Calu3 (cell line): ENCODE measurements around the gene YTHDC2. TPM values are rescaled to one million over a fixed set of nuclear protein-coding genes. Genes with fewer than 3 reads are reported as not detected.
A peak's percentile ranks its signal among the peaks of the same experiment; 100 is the strongest.

Source experiments
- BruUV-seq: library from RNA; stranded (reverse); fragments of 400-500 nt; replicated peaks from 2 replicates; lab custom pipeline; 2021; lab: Mats Ljungman, UMichigan
- CTCF ChIA-PET: fragments of 300-600 bp; sonication (Branson Sonifier 250); formaldehyde crosslinking; loops from one replicate; lab custom pipeline; 2022; ENCODE audit warnings: antibody characterized with exemption; lab: Charles Lee
- DNase-seq: peaks from one replicate; pipeline ENCODE4 v3.0.0; 2022
- H3K27ac Mint-ChIP-seq: one replicate; pipeline ENCODE4 v1.8.0; 2022; ENCODE audit warnings: mixed read lengths; ENCODE audit not compliant: unreplicated experiment
- H3K27me3 Mint-ChIP-seq: one replicate; pipeline ENCODE4 v1.8.0; 2022; ENCODE audit warnings: mixed read lengths; ENCODE audit not compliant: unreplicated experiment
- H3K36me3 Mint-ChIP-seq: one replicate; pipeline ENCODE4 v1.8.0; 2022; ENCODE audit warnings: mild to moderate bottlenecking, moderate library complexity, mixed read lengths; ENCODE audit not compliant: insufficient read depth, unreplicated experiment
- H3K4me1 Mint-ChIP-seq: one replicate; pipeline ENCODE4 v1.8.0; 2022; ENCODE audit warnings: mild to moderate bottlenecking, low read depth, mixed read lengths; ENCODE audit not compliant: unreplicated experiment
- H3K4me3 Mint-ChIP-seq: one replicate; pipeline ENCODE4 v1.8.0; 2022; ENCODE audit warnings: mild to moderate bottlenecking, low read depth, moderate library complexity, mixed read lengths; ENCODE audit not compliant: unreplicated experiment
- H3K9me3 Mint-ChIP-seq: one replicate; pipeline ENCODE4 v1.8.0; 2022; ENCODE audit warnings: low read depth, mixed read lengths; ENCODE audit not compliant: unreplicated experiment
- intact Hi-C: fragments of 100-400 bp; cut with micrococcal nuclease; formaldehyde crosslinking; loops from one replicate; pipeline ENCODE4 v1.10.0; 2022; ENCODE audit not compliant: unreplicated experiment
- total RNA-seq: library from RNA; stranded (reverse); gene quantifications from 2 replicates; pipeline ENCODE4 v1.2.3, GENCODE V29; 2022
- TF ChIP-seq, protein P1 (sequence below): fragments of 200-600 bp; IDR thresholded peaks from one replicate; pipeline ENCODE4 v1.8.0; 2022; ENCODE audit warnings: antibody characterized with exemption; ENCODE audit not compliant: unreplicated experiment

YTHDC2 gene
- total RNA-seq, 1 experiment from 2014 or later, result 31.8 TPM

DNA sequence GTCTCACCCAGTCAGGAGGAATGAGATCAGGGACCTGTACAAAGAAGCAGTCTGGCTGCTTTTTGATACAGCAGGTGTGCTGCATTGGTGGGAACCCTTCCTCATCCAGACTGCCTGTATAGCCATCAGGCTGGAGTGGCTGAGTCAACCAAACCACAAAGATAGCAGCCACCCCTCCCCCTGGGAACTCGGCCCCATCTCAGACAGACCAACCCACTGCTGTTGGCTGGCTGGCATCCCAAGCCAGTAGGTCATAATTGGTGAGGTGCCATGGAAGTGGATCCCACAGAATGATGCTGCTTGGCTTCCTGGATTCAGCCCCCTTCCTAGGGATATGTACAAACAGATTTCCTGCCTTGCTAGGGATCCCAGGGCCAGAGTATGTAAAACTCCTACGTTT, 60.9 kb downstream of the YTHDC2 start:
- TF ChIP-seq, protein P1, sequence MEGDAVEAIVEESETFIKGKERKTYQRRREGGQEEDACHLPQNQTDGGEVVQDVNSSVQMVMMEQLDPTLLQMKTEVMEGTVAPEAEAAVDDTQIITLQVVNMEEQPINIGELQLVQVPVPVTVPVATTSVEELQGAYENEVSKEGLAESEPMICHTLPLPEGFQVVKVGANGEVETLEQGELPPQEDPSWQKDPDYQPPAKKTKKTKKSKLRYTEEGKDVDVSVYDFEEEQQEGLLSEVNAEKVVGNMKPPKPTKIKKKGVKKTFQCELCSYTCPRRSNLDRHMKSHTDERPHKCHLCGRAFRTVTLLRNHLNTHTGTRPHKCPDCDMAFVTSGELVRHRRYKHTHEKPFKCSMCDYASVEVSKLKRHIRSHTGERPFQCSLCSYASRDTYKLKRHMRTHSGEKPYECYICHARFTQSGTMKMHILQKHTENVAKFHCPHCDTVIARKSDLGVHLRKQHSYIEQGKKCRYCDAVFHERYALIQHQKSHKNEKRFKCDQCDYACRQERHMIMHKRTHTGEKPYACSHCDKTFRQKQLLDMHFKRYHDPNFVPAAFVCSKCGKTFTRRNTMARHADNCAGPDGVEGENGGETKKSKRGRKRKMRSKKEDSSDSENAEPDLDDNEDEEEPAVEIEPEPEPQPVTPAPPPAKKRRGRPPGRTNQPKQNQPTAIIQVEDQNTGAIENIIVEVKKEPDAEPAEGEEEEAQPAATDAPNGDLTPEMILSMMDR, result no peak
- Mint-ChIP-seq H3K4me3 (no peak overlapping the region), H3K27me3 (no peaks in the 10 kb centered on the region), H3K27ac (no peak overlapping the region), H3K4me1 (no peaks in the 10 kb centered on the region), H3K9me3 (peaks cover 4% of the 10 kb centered on the region), H3K36me3 (peaks cover 11% of the 10 kb centered on the region)
- BruUV-seq, result no TSS peak
- CTCF ChIA-PET, result no interaction called here
- peak; percentile 33 for DNase-seq
- intact Hi-C loops, result no loop called here

DNA sequence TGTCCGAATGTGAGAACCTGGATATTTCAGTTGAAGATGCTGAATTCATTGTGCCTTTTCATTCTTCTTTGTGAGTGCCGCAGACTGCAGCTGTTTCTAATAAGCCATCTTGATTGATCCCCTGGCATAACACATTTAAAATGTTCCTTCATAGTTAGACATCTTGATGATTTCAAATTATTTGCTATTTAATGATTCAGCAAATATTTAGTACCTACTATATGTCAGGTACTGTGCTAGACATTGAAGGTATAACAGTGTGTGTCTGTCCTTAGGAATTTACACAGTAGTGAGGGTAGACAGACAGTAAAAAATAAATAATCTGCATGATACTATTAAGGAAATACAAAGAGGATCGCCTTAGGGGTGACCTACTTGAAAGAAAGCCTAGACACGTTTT, 61.6 kb downstream of the YTHDC2 start:
- intact Hi-C loops, result no loop called here
- Mint-ChIP-seq H3K27ac (no peak overlapping the region), H3K9me3 (peaks cover 4% of the 10 kb centered on the region), H3K4me3 (no peak overlapping the region), H3K4me1 (no peaks in the 10 kb centered on the region), H3K36me3 (peaks cover 7% of the 10 kb centered on the region), H3K27me3 (no peaks in the 10 kb centered on the region)
- TF ChIP-seq, protein P1, result no peak
- CTCF ChIA-PET, result no interaction called here
- BruUV-seq, result no TSS peak
- no peak for DNase-seq

DNA sequence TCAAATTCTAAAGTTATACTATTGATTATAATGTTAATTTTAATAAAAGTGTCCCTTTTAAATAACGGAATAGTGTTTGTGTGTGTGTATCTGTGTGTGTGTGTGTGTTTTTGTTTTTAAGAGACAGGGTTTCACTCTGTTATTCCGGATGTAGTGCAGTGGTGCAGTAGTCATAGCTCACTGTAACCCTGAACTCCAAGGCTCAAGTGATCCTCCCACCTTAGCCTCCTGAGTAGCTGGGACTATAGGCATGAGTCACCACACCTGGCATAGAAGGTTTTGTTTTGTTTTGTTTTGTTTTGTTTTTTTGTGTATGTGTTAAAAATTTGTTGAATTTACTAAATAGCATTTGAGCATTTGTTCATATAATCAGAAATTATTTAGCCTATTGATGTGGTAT, 64.6 kb downstream of the YTHDC2 start:
- CTCF ChIA-PET, result interaction anchor here (1.5 kb wide), 1 partner anchor 241 kb away, joined by 3 read pairs; no protein-coding TSS in a partner anchor
- no peak for DNase-seq
- no peaks in the 10 kb centered on the region for H3K36me3 Mint-ChIP-seq
- no peak overlapping the region for H3K27ac Mint-ChIP-seq
- TF ChIP-seq, protein P1, result no peak
- no TSS peak for BruUV-seq
- no peaks in the 10 kb centered on the region for H3K4me1 Mint-ChIP-seq
- no peak overlapping the region for H3K4me3 Mint-ChIP-seq
- H3K27me3 Mint-ChIP-seq, result no peaks in the 10 kb centered on the region
- intact Hi-C loops, result no loop called here
- no peaks in the 10 kb centered on the region for H3K9me3 Mint-ChIP-seq

DNA sequence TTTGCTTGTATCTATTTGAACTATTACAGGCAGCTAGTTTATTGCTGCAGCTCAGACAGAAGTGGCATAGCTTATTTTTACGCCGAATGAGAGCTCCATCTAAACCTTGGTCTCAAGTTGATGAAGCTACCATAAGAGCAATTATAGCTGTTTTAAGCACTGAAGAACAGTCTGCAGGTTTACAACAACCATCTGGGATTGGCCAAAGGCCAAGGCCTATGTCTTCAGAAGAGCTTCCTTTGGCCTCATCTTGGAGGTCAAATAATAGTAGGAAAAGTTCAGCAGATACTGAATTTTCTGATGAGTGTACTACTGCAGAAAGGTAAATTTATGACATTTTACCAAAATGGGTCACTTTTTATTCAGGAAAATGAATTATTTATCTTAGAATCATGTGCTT, 67.9 kb downstream of the YTHDC2 start:
- no peaks in the 10 kb centered on the region for H3K4me1 Mint-ChIP-seq
- TF ChIP-seq, protein P1, result no peak
- DNase-seq, result no peak
- H3K4me3 Mint-ChIP-seq, result no peak overlapping the region
- no TSS peak for BruUV-seq
- H3K27me3 Mint-ChIP-seq, result no peaks in the 10 kb centered on the region
- CTCF ChIA-PET, result interaction anchor here (0.5 kb wide), 1 partner anchor 210 kb away, joined by 5 read pairs; no protein-coding TSS in a partner anchor
- H3K36me3 Mint-ChIP-seq, result no peaks in the 10 kb centered on the region
- H3K27ac Mint-ChIP-seq, result no peak overlapping the region
- no peaks in the 10 kb centered on the region for H3K9me3 Mint-ChIP-seq
- intact Hi-C loops, result no loop called here
